MG63 (cell line): ENCODE results near the gene NCK2. TPM values are rescaled to one million over a fixed set of nuclear protein-coding genes. Genes with fewer than 3 reads are reported as not detected.

Source experiments
- DNase-seq: peaks from one replicate; pipeline ENCODE4 v3.0.0-alpha.2; 2020
- H3K27me3 ChIP-seq: fragments of 250-450 bp; sonication (Bioruptor Pico); 2 replicates; pipeline ENCODE4 v1.5.1; 2020; ENCODE audit warnings: mild to moderate bottlenecking, moderate library complexity
- H3K36me3 ChIP-seq: fragments of 250-450 bp; sonication (Bioruptor Pico); 2 replicates; pipeline ENCODE4 v1.5.1; 2020; ENCODE audit warnings: mild to moderate bottlenecking, moderate library complexity
- H3K4me3 ChIP-seq: fragments of 250-450 bp; sonication (Bioruptor Pico); 2 replicates; pipeline ENCODE4 v1.5.1; 2020; ENCODE audit warnings: mild to moderate bottlenecking, moderate library complexity
- H3K9me3 ChIP-seq: fragments of 250-450 bp; sonication (Bioruptor Pico); 2 replicates; pipeline ENCODE4 v1.5.1; 2020; ENCODE audit warnings: mild to moderate bottlenecking, moderate library complexity
- total RNA-seq: library from RNA; depleted of rRNA; stranded (reverse); fragments of >200 nt; shearing (Covaris generic); gene quantifications from 2 replicates; pipeline ENCODE4 v1.2.3, GENCODE V29; 2014; ENCODE audit warnings: low replicate concordance

The NCK2 gene
- total RNA-seq, 1 experiment from 2014 or later, result 23.4 TPM

DNA sequence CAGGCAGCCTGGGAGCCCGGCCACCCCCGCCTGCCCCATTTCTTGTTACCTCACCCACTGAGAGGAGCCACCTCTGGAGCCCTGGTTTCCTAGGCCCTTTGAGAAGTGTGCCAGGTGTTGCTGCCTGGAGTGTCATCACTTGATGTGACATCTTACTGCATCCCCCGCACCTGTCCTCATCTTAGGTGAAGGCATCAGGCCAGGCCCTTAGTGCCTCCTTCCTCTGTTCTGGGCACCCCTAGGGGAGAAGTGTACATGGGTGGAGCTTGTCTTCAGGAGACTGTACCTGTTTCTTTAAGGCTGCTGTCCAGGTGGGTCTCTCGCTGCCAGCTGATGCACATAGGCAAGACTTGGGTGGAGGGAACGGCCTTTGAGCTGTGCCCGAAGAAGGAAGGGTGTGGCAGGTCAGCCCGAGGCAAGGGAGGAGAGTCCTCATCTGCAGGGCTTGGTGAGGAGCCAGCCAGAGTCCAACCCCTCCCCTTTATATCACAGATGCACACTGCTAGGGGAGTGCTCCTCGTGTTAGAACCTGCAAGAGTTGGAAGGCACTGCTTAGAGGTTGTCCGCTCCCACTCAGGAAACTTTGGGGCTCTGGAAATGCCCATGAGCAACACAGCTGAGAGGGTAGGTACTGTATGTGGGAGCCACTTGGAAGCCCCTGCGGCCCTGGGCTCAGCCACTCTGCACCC lies 45.9 kb downstream of the NCK2 start:
- no peak for DNase-seq
- no peaks in the 10 kb centered on the region for H3K9me3 ChIP-seq
- H3K36me3 ChIP-seq, result no peaks in the 10 kb centered on the region
- no peak overlapping the region for H3K4me3 ChIP-seq
- no peaks in the 10 kb centered on the region for H3K27me3 ChIP-seq

DNA sequence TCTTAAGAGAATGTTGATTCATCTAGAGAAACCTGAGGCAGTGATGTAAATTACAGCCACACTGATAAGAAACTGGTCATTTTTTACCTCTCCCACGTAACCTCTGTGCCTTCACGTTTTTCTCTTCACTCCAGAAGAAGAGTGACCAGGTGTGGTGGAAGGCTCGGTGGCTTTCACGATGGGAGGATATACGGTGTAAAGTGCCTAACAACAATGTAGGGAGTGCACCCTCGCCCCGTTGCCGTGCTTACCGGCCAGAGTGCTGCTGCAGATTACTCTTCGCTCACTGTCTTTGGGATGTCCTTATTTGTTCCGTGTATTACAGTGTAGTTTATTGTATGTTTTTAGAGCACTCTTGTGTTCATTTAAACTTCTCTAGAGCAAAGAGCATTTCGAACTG lies 46.5 kb downstream of the NCK2 start:
- no peaks in the 10 kb centered on the region for H3K36me3 ChIP-seq
- no peak overlapping the region for H3K4me3 ChIP-seq
- H3K9me3 ChIP-seq, result no peaks in the 10 kb centered on the region
- no peak for DNase-seq
- H3K27me3 ChIP-seq, result no peaks in the 10 kb centered on the region

DNA sequence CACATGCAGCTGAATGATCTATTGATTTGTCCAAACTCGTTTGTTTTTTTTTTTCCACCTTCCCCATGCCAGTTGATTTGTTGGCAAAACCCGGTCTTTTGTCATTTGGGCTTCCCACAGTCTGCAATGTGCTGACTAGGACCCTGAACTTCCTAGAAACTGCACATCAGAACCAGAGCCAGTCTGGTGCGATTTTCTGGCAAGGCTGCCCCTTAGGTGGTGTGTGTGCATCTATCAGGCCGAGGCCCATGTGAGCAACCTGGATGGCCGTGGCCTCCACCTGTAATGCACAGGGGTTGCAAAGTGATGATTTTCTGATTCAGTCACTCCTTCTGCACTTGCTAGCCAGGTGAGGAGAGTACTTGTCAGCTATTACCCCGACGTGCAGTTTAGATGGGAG lies 47.8 kb downstream of the NCK2 start:
- H3K9me3 ChIP-seq, result no peaks in the 10 kb centered on the region
- no peaks in the 10 kb centered on the region for H3K36me3 ChIP-seq

DNA sequence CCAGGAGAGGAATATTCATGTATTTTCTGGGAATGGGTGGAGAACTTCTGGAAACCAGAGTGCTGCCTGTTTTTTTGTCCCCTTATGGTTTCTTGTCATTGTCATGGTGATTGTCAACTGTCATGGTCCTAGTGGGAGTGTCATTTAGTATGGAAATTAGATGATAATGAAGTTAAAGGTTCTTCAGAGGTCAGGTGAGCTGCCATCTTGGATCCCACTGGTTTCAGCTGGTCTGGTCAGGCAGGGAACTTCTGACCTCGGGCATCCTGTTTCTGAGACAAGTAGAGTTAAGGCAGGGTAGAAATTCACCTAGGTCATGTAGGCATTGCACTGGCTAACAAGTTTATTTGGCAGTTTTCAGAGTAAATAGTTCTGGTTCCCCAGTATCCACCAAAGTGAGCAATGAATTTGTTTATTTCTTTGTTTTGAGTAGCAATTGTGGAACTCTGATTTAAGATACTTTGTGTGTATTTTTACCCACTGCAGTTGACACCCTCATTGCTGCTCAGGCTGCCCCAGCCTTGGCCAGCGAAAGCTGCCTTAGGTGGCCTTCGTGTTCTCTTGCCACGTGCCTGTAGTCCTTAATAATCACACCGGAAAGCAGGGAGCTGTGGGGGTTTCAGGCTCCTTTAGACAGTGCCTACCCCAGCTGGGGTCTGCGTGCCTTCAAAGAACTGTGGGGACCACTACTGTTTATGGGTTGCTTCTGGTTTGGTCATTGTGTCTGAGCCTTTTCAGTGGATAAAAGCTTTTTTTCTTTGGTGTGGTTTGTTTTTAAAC lies 48.7 kb downstream of the NCK2 start:
- Histone ChIP-seq H3K36me3 (no peaks in the 10 kb centered on the region), H3K27me3 (no peaks in the 10 kb centered on the region), H3K4me3 (no peak overlapping the region), H3K9me3 (no peaks in the 10 kb centered on the region)
- DNase-seq, result no peak

More for the DNA sequence above, 47.8 kb downstream of the NCK2 start:
- DNase-seq, result no peak
- no peaks in the 10 kb centered on the region for H3K27me3 ChIP-seq
- H3K4me3 ChIP-seq, result no peak overlapping the region

DNA sequence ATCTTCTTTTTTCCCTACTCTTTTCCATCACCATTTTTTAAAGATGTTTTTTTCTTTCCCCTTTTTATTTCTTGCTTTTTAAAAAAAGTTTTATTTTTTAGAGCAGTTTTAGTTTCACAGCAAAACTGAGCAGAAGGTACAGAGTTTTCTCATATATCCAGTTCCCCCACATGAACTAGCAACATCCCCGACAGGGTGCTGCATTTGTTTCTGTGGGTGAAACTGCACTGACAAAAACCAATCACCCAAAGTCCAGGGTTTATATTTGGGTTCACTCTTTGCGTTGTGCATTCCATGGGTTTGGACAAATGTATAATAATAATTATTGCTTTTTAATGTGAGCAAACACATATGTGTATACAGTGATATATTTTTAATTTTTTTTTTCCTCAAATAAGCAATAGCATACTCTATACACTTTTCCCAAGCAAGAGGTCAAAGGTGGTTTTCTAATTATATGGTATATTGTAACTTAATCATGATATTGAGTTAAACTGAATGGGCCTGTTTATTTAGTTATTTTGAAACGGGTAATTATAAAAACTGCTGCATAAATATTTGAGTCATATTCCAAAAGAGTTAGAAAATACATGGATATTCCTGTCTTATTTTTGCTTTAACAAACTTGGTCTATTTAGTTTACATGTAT lies 50.3 kb downstream of the NCK2 start:
- Histone ChIP-seq H3K36me3 (no peaks in the 10 kb centered on the region), H3K9me3 (no peaks in the 10 kb centered on the region), H3K4me3 (no peak overlapping the region), H3K27me3 (no peaks in the 10 kb centered on the region)
- no peak for DNase-seq

DNA sequence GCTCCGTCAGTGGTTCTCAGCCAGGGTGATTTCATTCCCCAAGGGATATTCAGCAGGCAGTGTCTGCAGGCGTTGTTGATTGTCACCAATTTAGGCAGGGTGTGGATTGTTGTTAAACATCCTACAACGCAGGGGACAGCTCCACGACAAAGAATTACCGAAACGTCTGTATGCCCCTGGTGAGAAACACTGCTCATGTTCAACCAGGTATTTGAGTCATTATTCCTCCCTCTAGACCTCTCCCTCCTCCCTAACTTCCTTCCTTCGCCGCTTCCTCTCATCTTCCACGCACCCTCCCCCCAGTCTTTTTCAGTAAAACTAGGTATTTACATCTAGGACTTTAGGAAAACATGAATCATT lies 50.8 kb downstream of the NCK2 start:
- Histone ChIP-seq H3K27me3 (no peaks in the 10 kb centered on the region), H3K9me3 (no peaks in the 10 kb centered on the region), H3K36me3 (no peaks in the 10 kb centered on the region), H3K4me3 (no peak overlapping the region)
- no peak for DNase-seq

DNA sequence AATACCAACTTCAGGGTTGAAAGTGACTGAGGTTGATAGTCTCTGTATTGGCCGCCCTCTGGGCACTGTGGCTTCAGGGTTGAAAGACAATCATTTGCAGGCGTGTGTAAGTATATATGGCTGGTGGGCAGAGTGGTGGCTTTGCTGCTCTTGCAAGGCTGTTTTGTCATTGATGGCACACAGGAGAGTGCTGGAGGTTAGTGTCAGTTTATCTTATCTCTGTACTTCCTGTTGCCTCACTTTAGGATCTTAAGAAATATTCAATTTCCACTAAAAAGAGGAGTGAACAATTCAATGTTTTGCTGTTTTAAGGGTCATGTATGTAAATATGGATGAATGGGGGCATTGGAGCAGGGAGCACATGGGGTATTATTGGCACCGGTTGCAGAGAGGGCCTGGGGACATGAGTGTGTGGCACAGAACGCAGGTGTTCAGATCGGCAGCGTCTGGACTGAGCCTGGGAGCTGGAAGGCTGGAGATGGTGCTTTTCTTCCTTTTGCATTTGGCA lies 51.5 kb downstream of the NCK2 start:
- H3K36me3 ChIP-seq, result no peaks in the 10 kb centered on the region
- H3K27me3 ChIP-seq, result no peaks in the 10 kb centered on the region
- H3K9me3 ChIP-seq, result no peaks in the 10 kb centered on the region
- no peak for DNase-seq
- no peak overlapping the region for H3K4me3 ChIP-seq

DNA sequence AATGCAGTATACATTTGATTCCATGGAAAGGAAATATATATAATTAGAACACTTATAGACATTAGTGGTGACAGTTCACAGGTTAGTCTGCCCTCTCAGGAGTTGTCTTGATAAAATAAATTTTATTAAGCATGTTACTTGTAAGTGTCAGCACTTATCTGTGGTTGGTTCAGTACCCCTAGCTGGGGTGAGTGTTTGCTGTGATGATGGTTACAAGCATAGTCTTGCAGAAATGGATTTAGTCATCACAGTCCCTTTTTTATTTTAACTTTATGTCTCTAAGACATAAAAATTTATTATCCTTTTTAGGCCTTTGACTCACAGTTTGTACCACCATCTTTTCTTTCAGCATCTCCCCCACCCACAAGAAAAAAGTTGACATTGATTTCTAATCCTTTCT lies 52.1 kb downstream of the NCK2 start:
- Histone ChIP-seq H3K36me3 (no peaks in the 10 kb centered on the region), H3K9me3 (no peaks in the 10 kb centered on the region), H3K4me3 (no peak overlapping the region), H3K27me3 (no peaks in the 10 kb centered on the region)
- DNase-seq, result no peak

DNA sequence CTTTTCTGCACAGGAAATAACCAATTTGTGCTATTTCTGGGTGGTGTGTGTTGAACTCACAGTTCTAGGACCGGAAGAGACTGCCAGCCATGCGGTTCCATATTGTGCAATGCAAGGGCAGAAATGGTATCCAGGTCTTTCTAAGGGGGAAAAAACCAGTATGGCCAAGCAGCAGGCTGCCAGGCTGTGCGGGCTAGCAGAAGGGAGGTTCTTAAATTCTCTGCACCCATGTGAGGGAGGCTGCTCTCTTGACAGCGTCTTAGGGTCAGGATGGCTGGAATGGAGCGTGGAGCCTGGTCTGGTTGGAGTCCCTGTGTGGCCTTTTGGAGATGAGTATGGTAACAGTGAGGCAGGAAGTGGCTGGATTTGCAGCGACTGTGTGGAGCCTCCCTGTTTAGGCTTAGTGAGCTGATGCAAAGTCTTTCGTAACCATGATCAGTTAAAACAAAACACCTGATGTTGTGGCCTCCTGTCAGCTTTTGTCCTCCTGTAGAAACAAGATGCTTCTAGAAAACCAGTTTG lies 52.6 kb downstream of the NCK2 start:
- DNase-seq, result peak; percentile 17
- Histone ChIP-seq H3K9me3 (no peaks in the 10 kb centered on the region), H3K27me3 (no peaks in the 10 kb centered on the region), H3K36me3 (no peaks in the 10 kb centered on the region; the same call in 1 of the 2 replicates), H3K4me3 (no peak overlapping the region)

DNA sequence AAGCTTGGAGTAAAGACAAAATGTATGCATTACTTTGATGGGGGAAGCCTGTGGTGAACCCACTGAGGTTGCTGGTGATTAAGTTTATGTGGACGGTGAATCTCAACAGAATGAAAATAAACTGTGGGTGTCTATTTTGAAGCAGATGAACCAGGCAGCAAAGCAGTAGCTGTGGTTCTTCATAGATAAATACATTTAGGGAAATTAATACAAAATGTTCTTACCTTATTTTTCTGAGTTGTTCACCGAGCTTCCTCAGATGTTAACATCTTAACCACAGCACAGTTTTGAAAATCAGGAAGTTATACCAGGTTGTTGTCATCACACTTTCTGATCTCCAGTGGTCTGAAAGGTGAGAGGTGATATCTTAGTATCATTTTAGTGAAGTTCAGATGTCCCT lies 53.9 kb downstream of the NCK2 start:
- no peaks in the 10 kb centered on the region for H3K9me3 ChIP-seq
- no peak for DNase-seq
- no peaks in the 10 kb centered on the region for H3K27me3 ChIP-seq

DNA sequence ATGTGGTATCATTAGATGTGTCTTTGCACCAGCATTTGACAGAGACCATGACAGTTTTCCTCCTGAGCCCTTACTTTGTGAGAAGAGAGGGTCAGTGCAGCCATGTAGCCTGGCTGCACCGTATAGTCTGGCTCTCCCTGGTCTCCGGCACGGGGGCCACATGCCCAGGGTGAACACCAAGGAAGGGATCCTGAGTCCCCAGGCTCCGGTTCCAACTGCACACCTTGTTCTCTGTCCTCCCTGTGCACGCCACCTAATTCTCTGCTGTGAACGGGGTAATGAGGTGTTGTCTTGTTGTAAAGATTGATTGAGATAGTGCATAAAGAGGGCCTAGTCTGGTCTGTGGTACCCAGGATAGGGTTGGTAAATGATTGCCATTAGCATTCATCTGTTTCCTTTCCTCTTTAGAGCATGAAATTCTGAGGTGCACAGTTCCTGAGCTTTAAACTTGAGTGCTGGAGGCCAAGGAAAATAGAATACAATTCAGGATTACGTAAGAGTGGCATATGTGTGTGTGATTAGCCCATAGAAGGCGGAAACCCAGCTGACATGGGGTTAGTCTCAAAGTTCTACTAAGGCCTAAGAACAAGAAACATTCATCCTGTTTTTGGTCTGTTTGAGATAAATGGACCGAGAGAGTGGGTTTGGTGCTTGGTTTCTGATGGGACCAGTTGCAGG lies 55.5 kb downstream of the NCK2 start:
- H3K9me3 ChIP-seq, result no peaks in the 10 kb centered on the region
- no peak overlapping the region for H3K4me3 ChIP-seq
- no peak for DNase-seq
- H3K36me3 ChIP-seq, result no peaks in the 10 kb centered on the region; the same call in 1 of the 2 replicates
- no peaks in the 10 kb centered on the region for H3K27me3 ChIP-seq

More for the DNA sequence above, 53.9 kb downstream of the NCK2 start:
- Histone ChIP-seq H3K36me3 (no peaks in the 10 kb centered on the region; the same call in 1 of the 2 replicates), H3K4me3 (no peak overlapping the region)

DNA sequence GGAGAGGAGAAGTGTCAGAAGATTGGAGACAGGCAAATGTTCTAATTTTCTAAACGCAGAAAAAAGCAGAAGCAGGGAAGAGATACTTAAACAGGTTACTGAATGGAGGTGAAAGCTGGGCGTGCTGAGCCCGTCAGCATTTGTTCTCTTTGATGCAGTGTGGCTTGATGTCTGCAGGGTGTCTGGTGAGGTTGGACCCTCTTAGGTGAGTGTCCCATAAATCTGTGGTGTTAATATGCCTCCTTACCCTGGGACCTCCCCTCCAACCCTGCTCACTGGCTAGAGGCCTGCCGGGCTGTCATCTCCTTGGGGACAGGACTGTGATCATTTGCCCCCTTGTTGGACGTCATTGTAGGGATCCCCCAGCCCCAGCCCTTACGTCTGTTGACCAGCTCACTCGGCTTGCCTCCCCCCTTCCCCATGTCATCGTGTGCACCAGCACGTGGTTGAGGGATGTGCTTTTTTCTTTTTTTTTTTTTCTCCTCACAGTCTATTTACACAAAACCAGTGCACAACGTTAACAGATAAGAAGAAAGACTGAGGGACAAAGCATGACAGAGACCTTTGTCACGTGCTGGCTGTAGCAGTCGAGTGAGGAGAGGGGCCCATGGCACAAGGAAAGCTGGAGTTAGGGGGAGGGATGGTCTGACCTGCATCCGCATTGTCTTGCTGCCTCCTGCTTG lies 56.4 kb downstream of the NCK2 start:
- no peaks in the 10 kb centered on the region for H3K9me3 ChIP-seq
- no peak for DNase-seq
- H3K36me3 ChIP-seq, result no peaks in the 10 kb centered on the region; the same call in 1 of the 2 replicates
- no peaks in the 10 kb centered on the region for H3K27me3 ChIP-seq
- H3K4me3 ChIP-seq, result no peak overlapping the region

DNA sequence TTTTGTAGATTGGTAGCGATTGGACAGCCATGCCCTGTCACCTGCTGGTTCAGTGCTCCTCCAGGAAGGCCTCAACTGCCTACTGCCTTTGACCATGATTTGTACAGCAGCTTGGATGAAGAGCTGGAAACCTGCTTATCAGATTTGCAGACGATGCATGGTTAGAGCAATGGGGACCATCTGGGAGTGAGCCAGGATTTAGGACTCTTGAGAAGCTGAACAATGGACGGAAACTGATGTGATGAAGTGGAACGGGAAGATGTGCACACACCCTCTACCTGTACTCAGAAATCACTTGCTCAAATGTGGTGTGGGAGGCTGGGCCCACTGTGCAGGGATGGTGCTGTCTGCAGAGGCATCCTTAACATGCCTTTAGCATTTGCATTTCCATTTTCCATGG lies 57.2 kb downstream of the NCK2 start:
- DNase-seq, result no peak
- H3K9me3 ChIP-seq, result no peaks in the 10 kb centered on the region
- H3K36me3 ChIP-seq, result no peaks in the 10 kb centered on the region; the same call in 1 of the 2 replicates
- no peak overlapping the region for H3K4me3 ChIP-seq
- no peaks in the 10 kb centered on the region for H3K27me3 ChIP-seq

DNA sequence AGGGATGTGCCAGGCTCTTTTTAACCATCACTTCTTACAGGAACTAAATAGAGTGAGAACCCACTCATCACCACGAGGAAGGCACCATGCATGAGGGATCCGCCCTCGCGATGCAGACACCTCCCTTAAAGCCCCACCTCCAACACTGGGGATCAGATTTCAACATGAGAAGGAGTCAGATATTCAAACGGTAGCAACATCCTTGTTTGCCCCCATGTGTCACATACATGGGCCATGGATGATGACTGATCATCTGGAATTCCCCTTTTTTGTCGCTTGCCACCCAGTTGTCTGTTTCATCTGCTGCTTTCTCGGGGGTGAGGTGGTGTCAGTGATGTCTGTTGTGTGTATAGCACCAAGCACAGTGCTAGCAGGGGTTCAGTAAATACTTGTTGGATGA lies 57.9 kb downstream of the NCK2 start:
- Histone ChIP-seq H3K27me3 (no peaks in the 10 kb centered on the region), H3K9me3 (no peaks in the 10 kb centered on the region), H3K4me3 (no peak overlapping the region), H3K36me3 (no peaks in the 10 kb centered on the region; the same call in 1 of the 2 replicates)
- no peak for DNase-seq

DNA sequence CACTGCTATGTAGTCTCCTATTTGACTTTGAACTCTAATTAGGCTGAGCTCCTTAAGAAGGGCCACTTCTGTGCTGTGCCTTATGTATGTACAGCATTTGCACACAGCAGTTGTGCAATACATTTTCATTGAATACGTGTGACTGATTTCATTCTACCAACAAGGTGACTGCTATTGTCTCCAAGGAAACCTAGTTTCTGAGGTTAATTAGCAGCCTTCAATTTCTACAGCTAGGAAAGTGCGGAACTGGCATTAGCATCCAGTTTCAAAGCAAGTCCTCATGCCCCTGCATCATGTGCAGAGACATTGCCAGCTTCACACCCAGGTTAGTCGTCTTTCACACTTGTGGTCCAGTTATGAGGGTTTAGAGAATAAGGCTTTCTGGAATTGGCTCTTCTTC lies 58.6 kb downstream of the NCK2 start:
- H3K36me3 ChIP-seq, result no peaks in the 10 kb centered on the region; the same call in 1 of the 2 replicates
- H3K4me3 ChIP-seq, result no peak overlapping the region
- DNase-seq, result no peak
- no peaks in the 10 kb centered on the region for H3K9me3 ChIP-seq
- H3K27me3 ChIP-seq, result no peaks in the 10 kb centered on the region

DNA sequence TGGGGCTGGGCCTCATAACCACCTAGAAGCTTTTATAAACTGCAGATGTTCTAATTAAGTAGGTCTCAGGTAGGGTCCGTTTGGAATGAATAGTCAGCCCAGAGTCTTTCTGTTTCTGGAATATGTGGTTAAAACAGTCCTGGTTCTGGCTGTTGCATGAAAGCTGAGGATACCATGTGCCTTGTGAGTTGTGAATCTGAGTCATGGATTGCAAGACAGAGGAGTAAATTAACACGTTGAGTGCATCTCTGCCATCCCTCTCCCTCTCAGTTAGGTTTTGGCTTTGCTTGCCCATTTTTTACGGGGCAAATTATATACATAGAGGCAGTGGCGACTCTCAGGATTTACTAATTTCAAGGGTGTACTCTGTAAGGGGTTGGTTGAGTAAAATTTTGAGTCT lies 59.1 kb downstream of the NCK2 start:
- Histone ChIP-seq H3K36me3 (no peaks in the 10 kb centered on the region; the same call in 1 of the 2 replicates), H3K4me3 (no peak overlapping the region), H3K9me3 (no peaks in the 10 kb centered on the region), H3K27me3 (no peaks in the 10 kb centered on the region)
- no peak for DNase-seq
